Adipocyte (in vitro differentiated cells): ENCODE data around the gene MET.

Source experiments
- DNase-seq: peaks from one replicate; pipeline ENCODE4 v3.0.0-alpha.2; 2015; ENCODE audit warnings: low read depth
- H3K27me3 ChIP-seq: replicated peaks from 2 replicates; pipeline ENCODE4 v1.7.0; 2013; ENCODE audit warnings: mild to moderate bottlenecking, low read length, moderate library complexity; ENCODE audit not compliant: control insufficient read depth, insufficient read depth
- H3K36me3 ChIP-seq: 2 replicates; pipeline ENCODE4 v1.7.0; 2013; ENCODE audit warnings: low read length, mild to moderate bottlenecking, moderate library complexity; ENCODE audit not compliant: control insufficient read depth, insufficient read depth, severe bottlenecking
- H3K4me1 ChIP-seq: 2 replicates; pipeline ENCODE4 v1.7.0; 2013; ENCODE audit warnings: mild to moderate bottlenecking, low read length, moderate library complexity; ENCODE audit not compliant: control insufficient read depth, insufficient read depth
- H3K4me3 ChIP-seq: 2 replicates; pipeline ENCODE4 v1.7.0; 2013; ENCODE audit warnings: mild to moderate bottlenecking, low read length, moderate library complexity
- H3K9ac ChIP-seq: 2 replicates; pipeline ENCODE4 v1.7.0; 2013; ENCODE audit warnings: mild to moderate bottlenecking, low read length, moderate library complexity
- H3K9me3 ChIP-seq: 2 replicates; pipeline ENCODE4 v1.7.0; 2013; ENCODE audit warnings: mild to moderate bottlenecking, low read length, moderate library complexity; ENCODE audit not compliant: control insufficient read depth

The MET gene

GRCh38 chr7:116788572-116789197, 116.7 kb downstream of the MET start:
- Histone ChIP-seq H3K9ac (no peak overlapping the region), H3K9me3 (no peaks in the 10 kb centered on the region), H3K27me3 (no peaks in the 10 kb centered on the region), H3K4me3 (no peak overlapping the region), H3K4me1 (no peaks in the 10 kb centered on the region), H3K36me3 (no peaks in the 10 kb centered on the region)
- no peak for DNase-seq

GRCh38 chr7:116790025-116790424, 118.0 kb downstream of the MET start:
- Histone ChIP-seq H3K36me3 (no peaks in the 10 kb centered on the region), H3K4me3 (no peak overlapping the region), H3K27me3 (no peaks in the 10 kb centered on the region), H3K4me1 (no peaks in the 10 kb centered on the region), H3K9ac (no peak overlapping the region), H3K9me3 (no peaks in the 10 kb centered on the region)
- peak; percentile 58 for DNase-seq

GRCh38 chr7:116792813-116793212, 120.8 kb downstream of the MET start:
- H3K4me3 ChIP-seq: no peak overlapping the region
- H3K4me1 ChIP-seq: peaks cover 3% of the 10 kb centered on the region
- no peaks in the 10 kb centered on the region for H3K9me3 ChIP-seq
- no peak for DNase-seq
- H3K9ac ChIP-seq: no peak overlapping the region
- H3K27me3 ChIP-seq: no peaks in the 10 kb centered on the region
- no peaks in the 10 kb centered on the region for H3K36me3 ChIP-seq

- H3K4me3 ChIP-seq: no peak overlapping the region
- H3K9me3 ChIP-seq: no peaks in the 10 kb centered on the region
These were observed 121.9 kb downstream of the MET start for GRCh38 chr7:116793795-116794340.

GRCh38 chr7:116796471-116796870, 124.5 kb downstream of the MET start:
- DNase-seq: no peak
- Histone ChIP-seq H3K9ac (no peak overlapping the region), H3K27me3 (no peaks in the 10 kb centered on the region), H3K9me3 (no peaks in the 10 kb centered on the region), H3K4me3 (no peak overlapping the region), H3K4me1 (peaks cover 11% of the 10 kb centered on the region), H3K36me3 (no peaks in the 10 kb centered on the region)

More at GRCh38 chr7:116793795-116794340, 121.9 kb downstream of the MET start:
- Histone ChIP-seq H3K27me3 (no peaks in the 10 kb centered on the region), H3K4me1 (peaks cover 5% of the 10 kb centered on the region), H3K9ac (no peak overlapping the region), H3K36me3 (no peaks in the 10 kb centered on the region)
- no peak for DNase-seq

GRCh38 chr7:116797612-116798011, 125.6 kb downstream of the MET start:
- Histone ChIP-seq H3K9ac (no peak overlapping the region), H3K27me3 (no peaks in the 10 kb centered on the region), H3K4me1 (peaks cover 16% of the 10 kb centered on the region), H3K4me3 (no peak overlapping the region), H3K36me3 (no peaks in the 10 kb centered on the region), H3K9me3 (no peaks in the 10 kb centered on the region)
- peak; percentile 35 for DNase-seq

GRCh38 chr7:116798232-116798631, 126.2 kb downstream of the MET start:
- no peak for DNase-seq
- H3K27me3 ChIP-seq: no peaks in the 10 kb centered on the region
- H3K9me3 ChIP-seq: no peaks in the 10 kb centered on the region
- H3K36me3 ChIP-seq: no peaks in the 10 kb centered on the region
- peaks cover 22% of the 10 kb centered on the region for H3K4me1 ChIP-seq
- no peak overlapping the region for H3K4me3 ChIP-seq
- no peak overlapping the region for H3K9ac ChIP-seq

GRCh38 chr7:116799916-116800315, 127.9 kb downstream of the MET start:
- Histone ChIP-seq H3K4me1 (peaks cover 28% of the 10 kb centered on the region), H3K4me3 (no peak overlapping the region), H3K36me3 (no peaks in the 10 kb centered on the region), H3K9ac (no peak overlapping the region), H3K9me3 (no peaks in the 10 kb centered on the region), H3K27me3 (no peaks in the 10 kb centered on the region)
- peak; percentile 67 for DNase-seq

GRCh38 chr7:116800594-116800993, 128.6 kb downstream of the MET start:
- no peak overlapping the region for H3K9ac ChIP-seq

GRCh38 chr7:116801092-116801710, 129.2 kb downstream of the MET start:
- Histone ChIP-seq H3K9me3 (no peaks in the 10 kb centered on the region), H3K36me3 (no peaks in the 10 kb centered on the region), H3K4me1 (peaks cover 35% of the 10 kb centered on the region), H3K4me3 (no peak overlapping the region), H3K27me3 (no peaks in the 10 kb centered on the region), H3K9ac (no peak overlapping the region)
- peak; percentile 86 for DNase-seq

More at GRCh38 chr7:116800594-116800993, 128.6 kb downstream of the MET start:
- H3K36me3 ChIP-seq: no peaks in the 10 kb centered on the region
- peaks cover 35% of the 10 kb centered on the region for H3K4me1 ChIP-seq
- no peak for DNase-seq
- H3K4me3 ChIP-seq: no peak overlapping the region
- no peaks in the 10 kb centered on the region for H3K9me3 ChIP-seq
- no peaks in the 10 kb centered on the region for H3K27me3 ChIP-seq

GRCh38 chr7:116802144-116802745, 130.2 kb downstream of the MET start:
- H3K4me1 ChIP-seq: peaks cover 35% of the 10 kb centered on the region
- H3K9ac ChIP-seq: no peak overlapping the region
- H3K9me3 ChIP-seq: no peaks in the 10 kb centered on the region
- H3K27me3 ChIP-seq: no peaks in the 10 kb centered on the region
- H3K4me3 ChIP-seq: no peak overlapping the region
- no peaks in the 10 kb centered on the region for H3K36me3 ChIP-seq
- DNase-seq: peak; percentile 72
